ENCODE results near the gene ZMIZ1.
A peak's percentile ranks its signal among the peaks of the same experiment; 100 is the strongest.

Gene ZMIZ1

GRCh38 chr10:79246209-79246581, 177.4 kb downstream of the ZMIZ1 start:
- no peak for DNase-seq (ENCODE audit: low read depth)

- peak; percentile 39 for DNase-seq (ENCODE audit: low read depth)
These were observed 178.0 kb downstream of the ZMIZ1 start for GRCh38 chr10:79246606-79247275.

DNA sequence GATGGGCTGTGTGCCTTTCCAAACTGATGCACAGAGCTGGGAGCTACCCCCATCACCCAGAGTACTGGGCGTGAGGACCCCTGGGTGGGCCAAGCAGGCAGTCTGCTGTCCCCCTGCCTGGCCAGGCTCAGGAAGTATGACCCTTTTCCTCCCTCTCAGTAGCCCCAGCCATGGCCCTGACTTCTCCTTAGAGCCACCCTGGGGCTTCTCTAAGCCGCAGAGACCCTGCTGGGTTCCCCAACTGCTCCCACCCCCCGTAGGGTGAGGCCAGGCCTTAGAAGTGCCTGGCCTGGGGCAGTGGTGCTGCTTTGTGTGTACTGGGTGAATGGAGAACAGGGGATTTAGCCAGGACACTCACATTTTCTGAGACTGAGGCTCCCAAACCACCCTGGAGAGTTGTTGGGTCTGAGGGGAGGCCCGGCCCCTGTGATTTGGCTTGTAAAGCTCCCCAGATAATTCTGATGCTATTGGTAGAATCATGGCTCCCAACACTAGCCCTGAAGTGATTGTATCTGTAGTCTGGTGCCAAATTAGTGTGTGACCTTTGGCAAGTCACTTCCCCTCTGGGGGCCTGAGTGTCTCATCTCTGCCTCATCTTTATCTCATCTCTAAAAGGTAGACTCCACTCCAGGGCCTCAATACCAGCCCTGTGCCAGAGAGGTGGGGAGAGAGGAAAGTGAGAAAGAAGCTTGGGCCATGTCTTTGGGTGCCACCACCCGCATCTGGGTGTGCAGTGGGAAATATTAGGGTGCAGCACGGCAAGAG, 178.8 kb downstream of the ZMIZ1 start:
- DNase-seq (ENCODE audit: low read depth), result no peak

DNA sequence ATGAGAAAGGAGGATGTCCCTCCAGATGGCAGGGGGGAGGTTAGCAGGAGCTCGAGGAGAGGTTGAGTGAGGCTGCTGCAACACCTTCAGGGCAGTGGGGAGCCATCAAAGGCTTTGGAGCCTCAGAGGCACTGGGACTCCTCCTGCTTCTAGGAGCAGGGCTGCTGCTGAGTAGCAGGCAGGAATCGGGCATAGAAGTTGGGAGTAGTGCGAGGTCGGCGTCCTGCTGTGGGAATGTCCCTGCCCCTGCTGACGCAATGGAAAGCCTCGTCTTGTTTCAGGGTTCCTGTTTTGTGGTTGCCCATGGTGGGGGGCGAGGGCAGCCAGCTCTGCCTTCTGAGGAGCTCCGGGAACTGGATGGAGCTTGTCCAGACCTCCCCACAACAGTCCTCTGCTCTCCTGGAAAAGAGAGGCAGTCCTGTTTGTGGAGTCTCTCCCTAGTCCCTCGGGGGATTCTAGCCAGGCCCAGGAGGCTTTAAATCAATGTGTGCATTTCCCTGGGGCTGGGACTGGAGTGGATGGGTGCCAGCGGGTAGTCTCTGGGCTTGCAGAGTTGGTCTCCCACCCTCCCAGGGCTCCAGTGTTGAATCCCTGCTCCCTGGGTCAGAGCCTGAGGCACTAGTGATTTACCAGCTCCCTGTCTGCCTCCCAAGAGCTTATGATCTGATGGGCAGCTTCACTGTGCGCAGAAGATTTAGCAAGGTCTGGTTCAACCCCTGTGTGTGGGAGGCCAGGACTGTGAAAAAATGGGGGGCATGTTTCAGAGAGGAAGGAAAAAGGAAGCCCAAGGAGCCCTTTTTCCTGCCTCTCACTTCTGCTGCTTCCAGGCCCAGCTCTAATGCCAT, 179.8 kb downstream of the ZMIZ1 start:
- peak; percentile 77 for DNase-seq (ENCODE audit: low read depth)

DNA sequence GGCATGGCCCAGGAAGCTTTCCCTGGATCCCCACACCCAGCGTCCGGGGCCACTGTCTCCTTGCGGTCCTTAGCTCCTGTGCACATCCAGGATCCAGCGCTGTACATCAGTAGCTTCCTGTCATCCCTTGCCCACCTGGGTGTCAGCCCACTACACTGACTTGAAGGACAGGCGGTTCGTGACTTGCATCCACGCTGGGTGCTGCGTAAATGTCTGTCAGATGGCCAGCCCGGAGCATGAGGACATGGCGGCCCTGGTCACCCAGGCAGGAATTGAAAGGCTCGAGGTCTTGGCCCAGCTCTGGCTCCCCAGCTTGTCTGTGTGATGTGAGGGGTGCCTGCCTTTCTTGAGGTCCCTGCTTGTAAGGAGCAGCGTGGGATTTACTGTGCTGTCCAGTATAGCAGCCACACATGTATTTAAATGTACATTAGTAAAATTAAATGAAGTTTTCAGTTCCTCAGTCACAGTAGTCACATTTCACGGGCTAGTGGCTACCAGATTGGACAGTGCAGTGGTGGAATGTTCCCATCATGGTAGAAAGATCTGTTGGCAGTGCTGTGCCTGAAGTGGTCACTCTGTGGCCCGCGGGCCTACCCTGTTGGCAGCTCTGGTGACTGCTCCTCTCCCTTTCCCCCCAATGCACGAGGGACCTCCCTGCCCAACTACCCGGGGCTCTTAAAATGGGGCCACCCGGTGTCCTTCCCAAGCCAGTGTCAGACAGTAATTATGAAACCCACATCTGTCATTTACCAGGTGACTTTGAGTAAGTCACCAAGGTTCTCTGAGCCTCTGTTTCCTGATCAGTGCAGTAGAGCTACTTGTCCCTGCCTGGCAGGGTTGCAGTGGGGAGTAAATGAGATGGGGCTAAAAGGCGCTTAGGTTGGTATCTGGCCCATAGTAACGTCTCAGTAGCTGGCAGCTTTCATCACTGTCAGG, 180.7 kb downstream of the ZMIZ1 start:
- DNase-seq (ENCODE audit: low read depth), result no peak

GRCh38 chr10:79250259-79250658, 181.5 kb downstream of the ZMIZ1 start:
- no peak for DNase-seq (ENCODE audit: low read depth)

DNA sequence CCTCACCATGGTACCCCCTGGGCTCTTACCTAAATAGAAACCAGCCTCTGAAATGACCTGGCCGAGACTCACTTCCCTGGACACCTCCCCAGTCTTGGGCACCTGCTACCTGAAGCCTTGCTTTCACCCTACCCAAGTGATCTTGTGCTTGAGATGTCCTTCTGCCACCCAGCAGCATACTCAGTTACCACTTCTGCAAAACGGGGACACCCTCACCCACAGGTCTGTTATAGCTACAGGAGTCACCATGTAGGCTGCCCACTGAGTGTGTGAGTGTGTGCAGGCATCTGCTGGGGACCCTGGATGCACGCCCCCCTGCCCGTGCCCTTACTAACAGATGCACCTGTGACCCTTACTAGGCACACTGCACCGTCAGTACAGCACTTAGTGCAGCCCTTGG, 183.7 kb downstream of the ZMIZ1 start:
- DNase-seq (ENCODE audit: low read depth), result no peak

DNA sequence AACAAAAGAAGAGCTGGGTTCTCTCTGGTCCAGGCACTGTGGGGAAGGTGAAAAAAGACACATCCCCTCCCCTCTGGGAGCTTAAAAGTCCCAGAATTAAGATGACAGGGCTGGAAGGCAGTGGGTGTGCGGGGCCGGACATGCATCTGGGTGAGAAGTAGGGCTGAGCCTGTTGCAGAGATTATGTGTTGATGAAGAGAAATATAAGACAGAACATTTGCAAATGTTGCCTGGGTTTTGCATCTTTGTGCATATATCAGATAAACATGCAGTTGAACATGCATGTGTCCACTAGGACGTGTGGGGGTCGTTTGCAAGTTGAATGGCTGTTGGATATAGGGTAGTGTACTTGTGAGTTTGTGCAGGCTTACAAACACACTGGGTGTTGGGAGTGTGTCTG, 184.2 kb downstream of the ZMIZ1 start:
- no peak for DNase-seq (ENCODE audit: low read depth)

DNA sequence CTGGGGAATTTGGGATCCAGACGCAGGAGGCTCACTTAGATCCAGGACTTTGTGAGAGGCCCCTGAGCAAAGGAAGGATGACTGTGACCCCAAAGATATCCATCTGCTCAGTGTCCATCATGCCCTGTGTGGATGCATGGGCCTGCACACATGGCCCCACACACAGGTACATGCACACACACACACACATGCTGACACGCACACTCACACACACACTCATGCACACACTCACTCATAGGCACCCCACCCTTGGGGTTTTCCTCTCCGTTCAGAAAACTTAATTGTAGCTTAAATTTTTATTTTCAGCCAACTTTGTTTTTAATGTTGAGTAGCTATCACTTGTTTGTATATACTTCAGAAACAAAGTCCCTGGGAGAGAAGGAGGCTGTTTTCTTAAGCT, 184.9 kb downstream of the ZMIZ1 start:
- DNase-seq (ENCODE audit: low read depth), result no peak

GRCh38 chr10:79254333-79255006, 185.7 kb downstream of the ZMIZ1 start:
- DNase-seq (ENCODE audit: low read depth), result no peak

- no peak for DNase-seq (ENCODE audit: low read depth)
These were observed 186.3 kb downstream of the ZMIZ1 start for GRCh38 chr10:79255007-79255507.

DNA sequence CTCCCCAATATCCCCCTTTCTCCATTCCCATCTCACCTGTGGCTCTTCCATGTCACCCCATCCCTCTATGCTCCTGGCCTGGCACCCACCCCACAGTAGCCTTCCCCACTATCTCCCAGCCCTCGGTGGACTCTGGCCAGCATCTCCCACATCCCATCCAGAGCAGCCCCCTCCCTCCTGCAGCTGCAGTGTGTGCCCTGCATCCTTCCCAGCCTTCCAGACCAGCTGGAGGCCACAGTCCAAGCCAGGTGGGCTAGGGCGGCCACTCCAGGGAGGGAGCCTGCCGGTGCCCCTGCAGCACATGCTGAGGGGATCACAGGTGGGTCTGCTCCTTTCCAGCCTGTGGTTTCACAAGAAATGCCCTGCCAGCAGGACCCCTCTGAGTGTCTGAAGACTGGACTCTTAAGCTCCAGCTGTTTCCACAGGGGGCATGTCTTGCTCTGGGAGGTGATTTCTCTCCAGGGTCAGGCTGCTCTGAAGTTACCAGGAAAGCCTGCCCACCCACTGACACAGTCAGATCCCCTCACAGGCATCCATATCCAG, 187.6 kb downstream of the ZMIZ1 start:
- DNase-seq (ENCODE audit: low read depth), result no peak

DNA sequence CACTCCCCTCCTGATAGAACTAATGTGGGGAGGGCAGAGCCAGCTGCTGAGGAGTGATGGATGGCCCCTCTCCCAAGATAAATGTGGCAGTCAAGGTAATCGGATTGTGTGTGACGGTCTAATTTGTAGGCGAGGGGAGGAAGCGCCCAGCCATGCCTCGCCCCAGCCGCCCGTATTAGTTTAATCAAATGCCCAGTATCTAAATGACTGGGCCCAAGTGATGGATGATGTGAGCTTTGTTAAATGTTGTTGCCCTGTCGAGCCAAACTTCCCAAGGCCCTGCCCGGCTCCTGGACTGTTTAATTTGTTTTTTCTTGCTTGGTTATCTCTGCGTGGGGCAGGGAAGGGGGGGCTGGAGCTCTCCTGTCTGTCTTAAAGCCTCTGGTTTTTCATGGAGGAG, 190.1 kb downstream of the ZMIZ1 start:
- DNase-seq (ENCODE audit: low read depth), result no peak

DNA sequence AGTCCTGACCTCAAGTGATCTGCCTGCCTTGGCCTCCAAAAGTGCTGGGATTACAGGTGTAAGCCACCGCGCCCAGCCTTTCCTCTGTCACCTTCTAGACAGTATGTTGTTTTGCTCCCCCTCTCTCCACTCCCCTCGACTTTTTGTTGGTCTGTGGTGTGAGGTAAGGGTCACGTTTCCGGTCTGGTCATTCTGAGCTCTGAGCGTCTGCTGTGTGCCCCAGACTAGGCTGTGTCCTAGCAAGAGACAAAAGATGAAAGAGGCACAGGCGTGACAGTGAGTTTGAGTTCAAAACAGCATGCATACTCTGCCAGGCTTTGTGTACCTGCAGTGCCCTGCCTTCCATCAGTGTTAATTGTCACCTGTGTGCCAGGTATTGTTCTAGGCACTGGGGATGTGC, 191.1 kb downstream of the ZMIZ1 start:
- DNase-seq (ENCODE audit: low read depth), result no peak

- peak; percentile 86 for DNase-seq (ENCODE audit: low read depth)
These were observed 192.3 kb downstream of the ZMIZ1 start for GRCh38 chr10:79260811-79261740.

GRCh38 chr10:79262131-79262530, 193.4 kb downstream of the ZMIZ1 start:
- no peak for DNase-seq (ENCODE audit: low read depth)

DNA sequence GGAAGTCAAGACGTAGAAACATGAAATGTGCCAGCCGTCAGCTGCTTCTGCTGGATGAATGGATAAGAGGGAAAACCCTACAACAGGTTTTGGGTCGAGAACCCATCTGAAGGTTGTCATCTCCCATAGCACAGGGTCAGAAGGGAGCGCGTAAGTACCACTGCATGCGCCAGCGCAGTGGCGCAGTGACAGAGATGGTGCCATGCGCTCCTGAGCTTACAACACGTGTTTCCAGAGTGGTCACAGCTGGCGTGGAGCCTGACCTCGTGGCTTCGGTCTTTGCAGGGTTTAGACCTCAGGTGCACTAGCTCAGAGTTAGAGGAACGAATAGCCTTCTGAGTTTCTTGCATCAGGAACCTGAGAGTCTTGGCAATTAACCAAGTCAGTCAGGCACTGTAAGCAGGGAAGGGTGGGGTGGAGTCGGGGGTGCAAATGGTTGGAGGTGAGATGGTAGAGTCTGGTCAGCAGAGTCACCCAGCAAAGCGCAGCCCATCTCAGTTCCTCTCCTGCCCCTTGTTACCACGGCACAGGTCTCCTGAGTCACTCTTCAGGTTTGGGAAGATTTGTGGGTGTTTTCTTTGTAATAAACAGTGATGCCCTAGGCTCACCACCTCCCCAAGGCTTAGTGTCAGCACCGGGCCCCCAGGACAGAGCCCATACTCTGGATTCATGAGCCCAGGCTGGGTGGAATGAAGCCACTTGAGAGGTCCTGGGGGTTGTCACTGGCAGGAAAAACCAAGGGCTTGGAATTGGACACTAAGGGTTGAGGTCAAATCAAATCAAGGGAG, 194.4 kb downstream of the ZMIZ1 start:
- no peak for DNase-seq (ENCODE audit: low read depth)

GRCh38 chr10:79263939-79264338, 195.2 kb downstream of the ZMIZ1 start:
- no peak for DNase-seq (ENCODE audit: low read depth)

GRCh38 chr10:79264942-79265341, 196.2 kb downstream of the ZMIZ1 start:
- no peak for DNase-seq (ENCODE audit: low read depth)

All from amniotic epithelial cell (primary cell).